Neural crest cell (in vitro differentiated cells): Measurements from ENCODE around the gene VPS13D. TPM values are rescaled to one million over a fixed set of nuclear protein-coding genes. Genes with fewer than 3 reads are reported as not detected.

Experiments used
- DNase-seq: peaks from one replicate; pipeline ENCODE4 v3.0.0; 2021; ENCODE audit warnings: low read depth, mixed read lengths, low spot score
- H3K27ac Mint-ChIP-seq: one replicate; pipeline ENCODE4 v1.8.0; 2021; ENCODE audit warnings: mild to moderate bottlenecking, mixed read lengths; ENCODE audit not compliant: unreplicated experiment
- H3K27me3 Mint-ChIP-seq: 2 replicates; pipeline ENCODE4 v1.8.0; 2021; ENCODE audit warnings: low read depth, mild to moderate bottlenecking, mixed read lengths
- H3K36me3 Mint-ChIP-seq: 2 replicates; pipeline ENCODE4 v1.8.0; 2021; ENCODE audit warnings: low read depth, mild to moderate bottlenecking, mixed read lengths
- H3K4me1 Mint-ChIP-seq: 2 replicates; pipeline ENCODE4 v1.8.0; 2021; ENCODE audit warnings: mixed read lengths
- H3K4me3 Mint-ChIP-seq: one replicate; pipeline ENCODE4 v1.8.0; 2021; ENCODE audit warnings: mild to moderate bottlenecking, mixed read lengths
- H3K9me3 Mint-ChIP-seq: 2 replicates; pipeline ENCODE4 v1.8.0; 2021; ENCODE audit warnings: mixed read lengths
- microRNA-seq: library from miRNA; unstranded; fragments of <30 nt; microRNA quantifications from one replicate; pipeline ENCODE4, GENCODE V29; 2020
- total RNA-seq: library from RNA; stranded (reverse); gene quantifications from 2 replicates; pipeline ENCODE4 v1.2.1, GENCODE V29; 2021
- TF ChIP-seq, protein P1 (sequence below): fragments of 200-600 bp; sonication (generic); conservative IDR thresholded peaks from 2 replicates; pipeline ENCODE4 v1.5.0; 2021; ENCODE audit warnings: antibody characterized with exemption, mild to moderate bottlenecking

Gene VPS13D
- total RNA-seq, 1 donor from 2014 or later: 24.5 TPM

- peaks cover 15% of the 10 kb centered on the region for H3K4me1 Mint-ChIP-seq
- H3K27ac Mint-ChIP-seq: no peak overlapping the region
- H3K9me3 Mint-ChIP-seq: no peaks in the 10 kb centered on the region
- no peak for DNase-seq
- no peak overlapping the region for H3K4me3 Mint-ChIP-seq
- TF ChIP-seq, protein P1, sequence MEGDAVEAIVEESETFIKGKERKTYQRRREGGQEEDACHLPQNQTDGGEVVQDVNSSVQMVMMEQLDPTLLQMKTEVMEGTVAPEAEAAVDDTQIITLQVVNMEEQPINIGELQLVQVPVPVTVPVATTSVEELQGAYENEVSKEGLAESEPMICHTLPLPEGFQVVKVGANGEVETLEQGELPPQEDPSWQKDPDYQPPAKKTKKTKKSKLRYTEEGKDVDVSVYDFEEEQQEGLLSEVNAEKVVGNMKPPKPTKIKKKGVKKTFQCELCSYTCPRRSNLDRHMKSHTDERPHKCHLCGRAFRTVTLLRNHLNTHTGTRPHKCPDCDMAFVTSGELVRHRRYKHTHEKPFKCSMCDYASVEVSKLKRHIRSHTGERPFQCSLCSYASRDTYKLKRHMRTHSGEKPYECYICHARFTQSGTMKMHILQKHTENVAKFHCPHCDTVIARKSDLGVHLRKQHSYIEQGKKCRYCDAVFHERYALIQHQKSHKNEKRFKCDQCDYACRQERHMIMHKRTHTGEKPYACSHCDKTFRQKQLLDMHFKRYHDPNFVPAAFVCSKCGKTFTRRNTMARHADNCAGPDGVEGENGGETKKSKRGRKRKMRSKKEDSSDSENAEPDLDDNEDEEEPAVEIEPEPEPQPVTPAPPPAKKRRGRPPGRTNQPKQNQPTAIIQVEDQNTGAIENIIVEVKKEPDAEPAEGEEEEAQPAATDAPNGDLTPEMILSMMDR: no peak
- no peaks in the 10 kb centered on the region for H3K27me3 Mint-ChIP-seq
- H3K36me3 Mint-ChIP-seq: no peaks in the 10 kb centered on the region
These were observed 325.9 kb downstream of the VPS13D start for GRCh38 chr1:12555411-12556367.

GRCh38 chr1:12556368-12556930, 326.6 kb downstream of the VPS13D start:
- Mint-ChIP-seq H3K9me3 (no peaks in the 10 kb centered on the region), H3K4me1 (peaks cover 15% of the 10 kb centered on the region), H3K36me3 (no peaks in the 10 kb centered on the region), H3K27ac (peak overlapping the region; percentile 81), H3K4me3 (no peak overlapping the region), H3K27me3 (no peaks in the 10 kb centered on the region)
- TF ChIP-seq, protein P1: no peak
- DNase-seq: no peak

- TF ChIP-seq, protein P1: no peak
- Mint-ChIP-seq H3K27ac (peak overlapping the region; percentile 81), H3K4me3 (no peak overlapping the region), H3K36me3 (no peaks in the 10 kb centered on the region), H3K27me3 (no peaks in the 10 kb centered on the region), H3K9me3 (no peaks in the 10 kb centered on the region), H3K4me1 (peaks cover 15% of the 10 kb centered on the region)
- DNase-seq: no peak
These were observed 327.4 kb downstream of the VPS13D start for GRCh38 chr1:12556957-12557935.

GRCh38 chr1:12561121-12561520, 331.3 kb downstream of the VPS13D start:
- Mint-ChIP-seq H3K27ac (no peak overlapping the region), H3K4me3 (no peak overlapping the region), H3K4me1 (peaks cover 8% of the 10 kb centered on the region), H3K27me3 (no peaks in the 10 kb centered on the region), H3K36me3 (peaks cover 10% of the 10 kb centered on the region), H3K9me3 (peaks cover 12% of the 10 kb centered on the region)
- DNase-seq: no peak
- TF ChIP-seq, protein P1: no peak

Small RNA genes lying within 50 kb of the gene (microRNA-seq; reads per million reads assigned to microRNA genes)
- gene MIR4632: not detected

Other genes starting within 250 kb of the VPS13D start
- 78.9 and 80.1 TPM in 2 replicates for gene MFN2, start 249.6 kb upstream of the VPS13D start, total RNA-seq
- 50.1 and 50.4 TPM in 2 replicates for gene MIIP, start 210.5 kb upstream of the VPS13D start, total RNA-seq
- gene TNFRSF8, start 166.7 kb upstream of the VPS13D start, total RNA-seq: not detected in 2 replicates
- 3.1 and 3.3 TPM in 2 replicates for gene TNFRSF1B, start 63.0 kb upstream of the VPS13D start, total RNA-seq